ENCODE measurements around the gene SDK1.

- no peak for TF ChIP-seq REPIN1 (tag by site-specific recombination; IDR thresholded peaks at IDR 0.05; ENCODE audit: low read depth)
- TF ChIP-seq CTCF (tag by site-specific recombination; IDR thresholded peaks at IDR 0.05) = no peak
- no peak for TF ChIP-seq ZNF302 (tag by site-specific recombination; IDR thresholded peaks at IDR 0.05; ENCODE audit: low read depth)
- no peak for TF ChIP-seq ZNF670 (tag by site-specific recombination; IDR thresholded peaks at IDR 0.05; ENCODE audit: low read depth)
- TF ChIP-seq WT1 (tag by site-specific recombination; IDR thresholded peaks at IDR 0.05) = no peak
- TF ChIP-seq ZNF398 (tag by site-specific recombination; IDR thresholded peaks at IDR 0.05) = no peak
- TF ChIP-seq ZNF416 (tag by site-specific recombination; IDR thresholded peaks at IDR 0.05) = no peak
Measured at GRCh38 chr7:3923307-3923918, 622.4 kb downstream of the SDK1 start.

Measured in HEK293 (cell line).